Lower leg skin (tissue), 3 donors: ENCODE results near the gene SORCS2.

Source experiments
- POLR2A ChIP-seq, 2 donors: fragments of 450-650 bp; IDR thresholded peaks; one replicate each; pipeline ENCODE4 v1.6.1; 2016 to 2017; ENCODE audit warnings: antibody characterized with exemption in 2 of 2, mild to moderate bottlenecking in 1 of 2, moderate library complexity in 1 of 2
- TF ChIP-seq, protein P1 (sequence below), 3 donors: fragments of 450-650 bp; IDR thresholded peaks; one replicate each; pipeline ENCODE4 v1.5.1; 2016; ENCODE audit warnings: antibody characterized with exemption in 3 of 3, mild to moderate bottlenecking in 3 of 3, moderate library complexity in 2 of 3

DNA sequence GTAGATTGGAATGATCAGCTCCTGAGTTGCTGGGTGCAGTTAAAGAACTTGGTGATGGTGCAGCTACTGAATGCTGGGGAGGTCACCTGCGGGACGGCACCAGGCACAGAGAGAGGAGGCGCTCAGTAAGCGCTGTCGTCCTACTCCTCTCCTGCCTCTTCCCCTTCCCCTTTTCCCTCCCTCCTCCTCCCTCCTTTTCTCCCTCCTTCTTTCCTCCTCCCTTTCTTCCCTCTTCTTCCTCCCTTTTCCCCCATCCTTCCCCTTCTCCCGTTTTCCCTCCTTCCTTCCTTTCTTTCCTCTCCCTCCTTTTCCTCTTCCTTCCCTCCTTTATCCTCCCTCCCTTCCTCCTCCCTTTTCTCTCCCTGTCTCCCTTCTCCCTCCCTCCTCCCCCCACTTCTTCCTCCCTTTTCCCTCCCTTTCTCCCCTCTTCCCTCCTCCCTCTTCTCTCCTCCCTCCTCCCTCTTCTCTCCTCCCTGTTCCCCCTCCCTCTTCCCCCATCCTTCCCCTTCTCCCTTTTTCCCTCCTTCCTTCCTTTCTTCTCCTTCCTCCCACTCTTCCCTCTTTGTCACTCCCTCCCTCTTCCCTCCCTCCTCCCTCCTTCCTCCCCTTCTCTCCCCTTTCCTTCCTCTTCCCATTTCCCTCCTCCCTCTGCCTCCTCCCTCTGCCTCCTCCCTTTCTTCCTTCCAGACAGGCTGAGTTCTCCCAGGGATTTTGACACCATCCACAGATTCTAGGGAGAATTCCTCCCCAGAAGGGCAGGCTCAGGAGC is 330.3 kb downstream of the SORCS2 start:
- TF ChIP-seq, protein P1, sequence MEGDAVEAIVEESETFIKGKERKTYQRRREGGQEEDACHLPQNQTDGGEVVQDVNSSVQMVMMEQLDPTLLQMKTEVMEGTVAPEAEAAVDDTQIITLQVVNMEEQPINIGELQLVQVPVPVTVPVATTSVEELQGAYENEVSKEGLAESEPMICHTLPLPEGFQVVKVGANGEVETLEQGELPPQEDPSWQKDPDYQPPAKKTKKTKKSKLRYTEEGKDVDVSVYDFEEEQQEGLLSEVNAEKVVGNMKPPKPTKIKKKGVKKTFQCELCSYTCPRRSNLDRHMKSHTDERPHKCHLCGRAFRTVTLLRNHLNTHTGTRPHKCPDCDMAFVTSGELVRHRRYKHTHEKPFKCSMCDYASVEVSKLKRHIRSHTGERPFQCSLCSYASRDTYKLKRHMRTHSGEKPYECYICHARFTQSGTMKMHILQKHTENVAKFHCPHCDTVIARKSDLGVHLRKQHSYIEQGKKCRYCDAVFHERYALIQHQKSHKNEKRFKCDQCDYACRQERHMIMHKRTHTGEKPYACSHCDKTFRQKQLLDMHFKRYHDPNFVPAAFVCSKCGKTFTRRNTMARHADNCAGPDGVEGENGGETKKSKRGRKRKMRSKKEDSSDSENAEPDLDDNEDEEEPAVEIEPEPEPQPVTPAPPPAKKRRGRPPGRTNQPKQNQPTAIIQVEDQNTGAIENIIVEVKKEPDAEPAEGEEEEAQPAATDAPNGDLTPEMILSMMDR (IDR thresholded peaks at IDR 0.05): no peak
- no peak for TF ChIP-seq POLR2A (IDR thresholded peaks at IDR 0.05)
